Measurements from ENCODE around the gene XIRP2.

GRCh38 chr2:166984188-166984587, 95.9 kb downstream of the XIRP2 start:
- TF ChIP-seq CTCF (CRISPR knock-in tag; IDR thresholded peaks at IDR 0.05) (no peak), POLR2AphosphoS5 (IDR thresholded peaks at IDR 0.05; ENCODE audit: low read depth, low read length) (no peak), EZH2 (conservative IDR thresholded peaks at IDR 0.05; ENCODE audit: low read depth, low read length) (no peak), HDAC2 (CRISPR knock-in tag; IDR thresholded peaks at IDR 0.05) (no peak), PHF8 (CRISPR knock-in tag; IDR thresholded peaks at IDR 0.05) (no peak), ZMYM2 (CRISPR knock-in tag; IDR thresholded peaks at IDR 0.05) (no peak), CBX5 (CRISPR knock-in tag; IDR thresholded peaks at IDR 0.05; ENCODE audit: borderline replicate concordance) (no peak), NR1H2 (CRISPR knock-in tag; IDR thresholded peaks at IDR 0.05; ENCODE audit: borderline replicate concordance, low read depth) (no peak), CHD2 (IDR thresholded peaks at IDR 0.05; ENCODE audit: low read depth, low read length) (no peak)
